Measurements from ENCODE around the gene PTGFRN.
A peak's percentile ranks its signal among the peaks of the same experiment; 100 is the strongest.
"Not testable (repeated sequence)": the region's sequence is repeated elsewhere in the genome, so short reads cannot be mapped to it uniquely, and the experiment has no call there.

The PTGFRN gene

GRCh38 chr1:116909512-116910378, at the start of gene PTGFRN:
Gene PTGFRN (plus strand): TSS chr1:116909916. CDS start chr1:116910204, 288 bp downstream.
- peak; percentile 64 for DNase-seq (ENCODE audit: low spot score)

DNA sequence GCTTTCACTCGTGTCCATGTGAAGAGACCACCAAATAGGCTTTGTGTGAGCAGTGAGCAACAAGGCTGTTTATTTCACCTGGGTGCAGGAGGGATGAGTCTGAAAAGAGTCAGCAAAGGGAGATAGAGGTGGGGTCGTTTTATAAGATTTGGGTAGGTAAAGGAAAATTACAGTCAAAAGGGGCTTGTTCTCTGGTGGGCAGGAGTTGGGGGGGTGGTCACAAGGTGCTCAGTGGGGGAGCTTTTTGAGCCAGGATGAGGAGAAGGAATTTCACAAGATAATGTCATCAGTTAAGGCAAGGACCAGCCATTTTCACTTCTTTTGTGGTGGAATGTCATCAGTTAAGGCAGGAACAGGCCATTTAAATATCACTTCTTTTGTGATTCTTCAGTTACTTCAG, 49.5 kb upstream of the PTGFRN start:
- not testable (repeated sequence) for DNase-seq (ENCODE audit: low spot score)

DNA sequence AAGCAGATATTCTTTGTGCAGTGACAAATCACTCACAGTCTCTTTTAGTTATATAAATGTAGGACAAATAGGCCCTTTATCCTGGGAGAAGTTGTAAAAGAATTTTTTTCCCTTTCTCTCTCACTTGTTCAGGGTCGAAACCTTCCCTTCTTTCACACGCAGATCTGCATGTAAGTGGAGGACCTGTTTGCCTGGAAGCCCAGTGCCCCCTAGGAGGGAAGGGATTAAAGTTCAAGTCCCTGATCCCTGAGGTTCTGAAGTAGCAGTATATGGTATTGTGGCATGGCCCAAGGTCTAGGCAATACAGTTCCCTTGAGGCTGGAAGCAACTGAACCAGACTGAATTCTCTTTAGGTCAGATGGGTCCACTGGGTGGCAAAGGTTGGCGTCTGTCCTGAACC, 48.6 kb upstream of the PTGFRN start:
- DNase-seq (ENCODE audit: low spot score) = no peak

DNA sequence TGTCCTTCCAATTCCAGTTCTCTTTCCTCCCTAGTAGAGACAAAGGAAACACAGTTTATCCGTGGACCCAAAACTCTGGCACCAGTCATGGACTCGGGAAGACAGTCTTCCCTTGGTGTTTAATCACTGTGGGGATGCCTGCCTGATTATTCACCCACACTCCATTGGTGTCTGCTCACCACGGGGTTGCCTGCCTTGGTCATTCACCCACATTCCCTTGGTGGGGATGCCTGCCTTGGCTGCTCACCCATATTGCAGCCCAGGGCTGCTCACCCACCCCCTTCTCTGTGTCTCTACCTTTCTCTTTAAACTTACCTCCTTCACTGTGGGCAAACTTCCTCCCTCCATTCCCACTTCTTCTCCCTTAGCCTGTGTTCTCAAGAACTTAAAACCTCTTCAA, 46.7 kb upstream of the PTGFRN start:
- DNase-seq (ENCODE audit: low spot score) = not testable (repeated sequence)

GRCh38 chr1:116866478-116866877, 43.2 kb upstream of the PTGFRN start:
- DNase-seq (ENCODE audit: low spot score) = not testable (repeated sequence)

GRCh38 chr1:116868385-116868784, 41.3 kb upstream of the PTGFRN start:
- no peak for DNase-seq (ENCODE audit: low spot score)

GRCh38 chr1:116869611-116870010, 40.1 kb upstream of the PTGFRN start:
- no peak for DNase-seq (ENCODE audit: low spot score)

DNA sequence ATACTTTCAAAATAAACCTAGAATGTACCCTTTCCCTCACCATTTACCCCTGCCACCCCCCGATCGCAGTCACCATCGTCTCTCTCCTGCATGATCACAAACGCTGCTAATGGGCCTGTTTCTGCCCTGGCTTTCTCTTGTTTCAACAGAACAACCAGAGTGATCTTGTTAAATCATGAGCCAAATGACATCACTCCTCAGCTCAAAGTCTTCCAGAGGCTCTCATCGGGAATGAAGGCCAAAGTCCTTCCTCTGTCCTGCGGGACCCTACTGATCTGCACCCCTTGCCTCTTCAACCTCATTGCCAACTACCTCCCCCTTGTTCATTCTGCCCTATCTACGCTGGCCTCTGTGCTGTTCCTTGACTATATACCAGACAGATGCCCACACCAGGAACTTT, 39.4 kb upstream of the PTGFRN start:
- no peak for DNase-seq (ENCODE audit: low spot score)

DNA sequence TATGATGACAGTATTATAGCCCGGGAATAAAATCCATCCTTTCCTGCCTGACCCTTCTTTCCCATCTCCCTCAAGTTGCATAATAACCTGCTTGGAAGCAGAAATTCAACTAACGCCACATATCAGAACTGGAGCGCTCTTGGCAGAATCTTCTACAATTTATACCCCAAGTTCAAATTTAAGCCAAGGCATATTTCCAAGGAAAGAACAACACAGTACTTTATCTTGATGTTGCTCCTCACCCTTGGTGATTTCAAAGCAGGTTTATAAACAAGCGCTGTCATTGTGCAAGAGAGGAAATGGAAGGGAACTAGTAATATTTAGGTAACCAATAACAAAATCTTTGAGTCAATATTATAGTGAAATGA, 38.0 kb upstream of the PTGFRN start:
- DNase-seq (ENCODE audit: low spot score) = no peak

DNA sequence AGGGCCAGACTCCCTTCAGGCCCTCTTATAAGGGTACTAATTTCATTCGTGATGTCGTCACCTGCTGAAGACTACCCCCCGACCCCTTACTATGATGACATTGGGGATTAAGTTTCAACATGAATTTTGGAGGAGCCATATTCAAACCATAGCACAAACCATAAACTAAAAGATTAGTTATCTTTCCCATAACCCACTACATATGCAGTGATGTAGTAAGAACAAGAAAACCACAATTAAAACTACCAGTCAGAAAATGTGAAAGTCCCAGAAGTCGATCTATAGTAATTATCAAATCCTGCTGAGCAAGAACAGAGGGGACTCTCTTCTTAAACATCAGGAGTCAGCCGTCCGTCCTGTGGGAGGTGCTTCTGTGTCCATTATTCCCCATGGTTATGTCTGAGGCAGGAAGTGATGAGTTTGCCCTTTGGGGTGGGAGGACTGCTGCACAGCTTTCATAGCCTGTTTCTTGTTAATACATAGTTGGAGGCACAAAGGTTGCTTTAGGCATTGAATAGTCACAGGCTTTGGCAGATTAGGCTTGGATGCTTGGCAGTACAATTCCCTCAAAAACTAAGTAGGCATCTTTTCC, 35.9 kb upstream of the PTGFRN start:
- no peak for DNase-seq (ENCODE audit: low spot score)

DNA sequence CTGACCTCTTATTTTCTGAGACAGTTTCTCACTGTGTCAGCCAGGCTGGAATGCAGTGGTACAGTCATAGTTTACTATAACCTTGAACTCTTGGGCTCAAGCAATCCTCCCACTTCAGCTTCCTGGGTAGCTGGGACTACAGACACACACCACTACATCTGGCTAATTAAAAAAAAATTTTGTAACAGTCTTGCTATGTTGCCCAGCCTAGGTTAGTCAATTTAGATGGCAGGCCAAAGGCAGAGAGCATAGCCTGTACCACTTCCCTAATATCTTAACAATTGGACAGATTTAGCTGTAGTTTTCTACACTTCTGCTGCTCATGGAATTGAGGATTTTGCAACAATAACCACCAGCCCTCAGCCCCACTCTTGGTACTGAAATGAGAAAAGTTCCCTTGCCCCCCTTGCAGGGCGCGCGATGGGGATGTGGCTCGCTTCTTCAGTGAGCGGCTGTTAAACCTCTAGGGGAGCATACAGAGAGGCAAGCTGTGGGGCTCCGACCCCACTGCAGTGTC, 34.9 kb upstream of the PTGFRN start:
- DNase-seq (ENCODE audit: low spot score) = no peak

- DNase-seq (ENCODE audit: low spot score) = no peak
Measured at GRCh38 chr1:116875391-116875790, 34.3 kb upstream of the PTGFRN start.

DNA sequence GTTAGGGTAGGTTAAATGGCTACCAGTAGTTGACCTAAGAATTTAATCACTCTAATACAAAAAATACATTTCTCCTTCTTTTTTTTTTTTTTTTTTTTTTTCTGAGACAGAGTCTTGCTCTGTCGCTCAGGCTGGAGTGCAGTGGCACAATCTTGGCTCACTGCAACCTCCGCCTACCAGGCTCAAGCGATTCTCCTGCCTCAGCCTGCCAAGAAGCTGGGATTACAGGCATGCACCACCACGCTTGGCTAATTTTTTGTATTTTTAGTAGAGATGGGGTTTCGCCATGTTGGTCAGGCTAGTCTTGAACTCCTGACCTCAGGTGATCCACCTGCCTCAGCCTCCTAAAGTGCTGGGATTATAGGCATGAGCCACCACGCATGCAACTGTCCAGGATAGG, 33.8 kb upstream of the PTGFRN start:
- not testable (repeated sequence) for DNase-seq (ENCODE audit: low spot score)

- DNase-seq (ENCODE audit: low spot score) = no peak
Measured at GRCh38 chr1:116877141-116877818, 32.4 kb upstream of the PTGFRN start.

- no peak for DNase-seq (ENCODE audit: low spot score)
Measured at GRCh38 chr1:116878804-116879477, 30.8 kb upstream of the PTGFRN start.

DNA sequence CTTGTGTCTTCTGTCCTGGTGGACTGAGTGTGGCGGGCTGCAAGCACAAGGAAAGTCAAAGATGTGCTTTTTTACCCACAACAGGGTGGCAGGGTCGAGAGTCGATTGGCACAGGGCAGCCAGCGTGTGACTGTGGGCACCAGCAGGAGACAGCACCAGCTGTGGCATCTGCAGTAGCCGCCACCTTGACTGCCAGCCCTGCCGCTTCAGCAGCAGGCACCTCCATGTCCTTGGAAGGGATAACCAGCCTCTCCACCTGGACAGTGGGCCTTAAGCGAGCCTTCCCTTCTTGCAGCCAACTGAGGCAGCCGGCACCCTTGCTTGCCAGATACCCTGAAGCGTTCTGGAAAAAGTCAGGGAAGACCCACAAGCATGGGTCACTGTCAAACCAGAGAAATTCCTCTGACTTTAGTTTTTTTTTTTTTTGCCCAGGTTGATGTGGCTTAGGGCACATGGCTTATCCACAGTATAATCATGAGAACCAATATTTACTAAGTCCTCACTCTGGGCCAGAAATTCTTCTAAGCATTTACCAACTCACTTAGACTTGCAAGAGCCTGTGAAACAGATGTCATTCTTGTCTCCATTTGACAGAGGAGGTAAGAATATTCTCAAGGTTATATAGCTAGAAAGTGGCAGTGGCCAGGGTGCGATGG, 30.1 kb upstream of the PTGFRN start:
- no peak for DNase-seq (ENCODE audit: low spot score)

DNA sequence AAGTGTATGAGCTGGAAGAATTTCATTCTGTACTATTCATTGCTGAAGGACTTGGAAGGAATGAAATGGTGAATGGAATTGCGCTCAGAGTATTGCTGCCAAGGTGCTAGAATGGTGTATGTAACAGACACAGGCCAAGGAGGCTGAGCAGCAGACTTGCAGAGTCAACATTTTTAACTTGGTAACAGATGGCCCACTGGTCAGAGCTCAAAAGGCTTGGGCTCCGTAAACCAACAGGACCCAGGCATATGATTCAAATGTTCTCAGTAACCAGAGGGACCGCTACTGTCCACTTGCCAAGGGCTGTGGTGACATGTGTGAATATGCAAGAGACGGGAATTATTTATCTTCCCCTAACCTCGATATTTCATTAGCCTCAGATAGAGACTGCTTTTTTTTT, 28.8 kb upstream of the PTGFRN start:
- no peak for DNase-seq (ENCODE audit: low spot score)

GRCh38 chr1:116881879-116882520, 27.7 kb upstream of the PTGFRN start:
- peak; percentile 38 for DNase-seq (ENCODE audit: low spot score)

DNA sequence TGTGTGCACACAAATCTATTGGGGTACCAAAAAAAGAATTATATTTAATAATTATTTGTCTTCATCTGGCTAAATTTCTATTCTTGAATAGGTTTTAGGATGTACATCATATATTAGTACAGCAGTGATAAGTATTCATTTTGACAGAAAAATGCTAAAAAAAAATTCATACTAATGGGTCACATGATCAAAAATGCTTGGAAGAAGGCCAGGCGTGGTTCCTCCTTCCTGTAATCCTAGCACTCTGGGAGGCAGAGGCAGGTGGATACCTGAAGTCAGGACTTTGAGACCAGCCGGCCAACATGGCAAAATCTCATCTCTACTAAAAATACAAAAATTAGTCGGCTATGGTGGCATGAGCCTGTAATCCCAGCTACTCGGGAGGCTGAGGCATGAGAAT, 26.9 kb upstream of the PTGFRN start:
- DNase-seq (ENCODE audit: low spot score) = no peak

- no peak for DNase-seq (ENCODE audit: low spot score)
Measured at GRCh38 chr1:116886291-116886878, 23.3 kb upstream of the PTGFRN start.

- DNase-seq (ENCODE audit: low spot score) = no peak
Measured at GRCh38 chr1:116887212-116887611, 22.5 kb upstream of the PTGFRN start.

All from AG08396 (cell line).